ES-I3 (cell line): ENCODE data around the gene FGF16.

Experiments
- H3K36me3 ChIP-seq: 2 replicates; pipeline ENCODE4 v1.6.1; 2013; ENCODE audit warnings: mild to moderate bottlenecking, low read length, control low read depth, moderate library complexity; ENCODE audit not compliant: insufficient read depth
- H3K4me1 ChIP-seq: 2 replicates; pipeline ENCODE4 v1.6.1; 2013; ENCODE audit warnings: mild to moderate bottlenecking, control low read depth, low read length; ENCODE audit not compliant: insufficient read depth
- H3K9ac ChIP-seq: 2 replicates; pipeline ENCODE4 v1.6.1; 2013; ENCODE audit warnings: low read depth, mild to moderate bottlenecking, low read length, moderate library complexity
- H3K9me3 ChIP-seq: 2 replicates; pipeline ENCODE4 v1.6.1; 2013; ENCODE audit warnings: mild to moderate bottlenecking, low read length, moderate library complexity; ENCODE audit not compliant: control insufficient read depth, insufficient read depth

The FGF16 gene

DNA sequence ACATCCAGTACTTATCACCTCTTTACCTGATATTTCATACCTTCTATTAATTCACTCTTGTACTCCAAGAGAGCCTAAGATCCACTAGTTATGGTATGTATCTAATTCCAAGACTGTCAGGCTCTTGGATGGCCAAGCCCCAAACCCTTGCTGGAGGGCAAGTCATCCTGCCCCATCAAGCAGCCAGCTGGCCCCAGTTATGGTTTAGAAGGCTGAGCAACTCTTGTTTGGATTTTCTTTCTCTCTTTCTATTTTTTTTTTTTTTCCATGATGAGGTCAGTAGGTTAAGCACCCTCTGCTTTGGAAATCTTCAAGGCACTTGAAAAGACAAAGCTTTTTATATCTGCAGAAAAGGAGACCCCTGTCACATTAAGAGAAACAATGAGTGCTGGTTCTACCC, 10.9 kb upstream of the FGF16 start:
- H3K4me1 ChIP-seq = peaks cover 9% of the 10 kb centered on the region
- H3K9ac ChIP-seq = no peak overlapping the region
- H3K36me3 ChIP-seq = no peaks in the 10 kb centered on the region
- H3K9me3 ChIP-seq = no peaks in the 10 kb centered on the region

DNA sequence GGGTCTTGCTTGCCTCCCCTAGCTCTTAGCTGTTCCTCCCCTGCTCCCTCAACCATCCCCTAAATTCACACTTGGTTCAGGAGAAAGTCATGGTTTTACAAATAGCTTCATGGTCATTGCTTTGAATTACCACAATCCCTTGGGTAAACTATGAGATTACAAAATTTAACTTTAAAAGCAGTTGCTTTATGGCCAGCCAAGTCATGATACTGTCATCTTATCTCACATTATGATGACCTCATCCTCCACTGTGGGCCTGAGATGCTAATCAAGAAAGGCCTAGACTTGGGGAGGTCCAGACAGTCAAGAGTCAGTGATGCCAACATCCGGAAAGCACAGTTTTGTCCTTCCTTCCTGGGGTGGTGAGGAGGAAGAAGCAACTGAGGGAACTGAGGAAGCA, 10.5 kb upstream of the FGF16 start:
- peaks cover 13% of the 10 kb centered on the region for H3K4me1 ChIP-seq
- no peaks in the 10 kb centered on the region for H3K9me3 ChIP-seq
- no peak overlapping the region for H3K9ac ChIP-seq
- H3K36me3 ChIP-seq = no peaks in the 10 kb centered on the region

- no peaks in the 10 kb centered on the region for H3K9me3 ChIP-seq
- no peaks in the 10 kb centered on the region for H3K36me3 ChIP-seq
- H3K9ac ChIP-seq = no peak overlapping the region
- peaks cover 12% of the 10 kb centered on the region for H3K4me1 ChIP-seq
Observed at GRCh38 chrX:77440330-77440729, 6.9 kb upstream of the FGF16 start.

DNA sequence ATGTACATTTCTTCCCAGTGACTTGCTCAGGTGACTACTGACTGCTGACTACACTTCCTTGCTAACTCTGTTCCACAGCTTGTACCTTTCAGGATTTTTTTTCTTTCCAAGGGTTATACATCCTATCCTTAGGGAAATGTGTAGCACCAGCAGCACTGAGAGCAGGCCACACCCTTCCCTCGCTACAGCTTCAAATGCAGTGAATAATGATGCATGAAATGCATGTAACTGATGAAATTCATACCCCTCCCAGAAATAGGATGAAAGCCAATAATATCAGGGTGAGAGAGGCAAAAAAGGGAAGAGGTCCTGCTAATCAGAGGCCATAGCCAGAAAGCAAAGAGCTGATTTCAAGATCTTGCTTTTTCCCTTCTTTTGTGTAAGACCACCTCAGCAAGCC, 6.2 kb upstream of the FGF16 start:
- Histone ChIP-seq H3K9me3 (no peaks in the 10 kb centered on the region), H3K36me3 (no peaks in the 10 kb centered on the region), H3K4me1 (peaks cover 12% of the 10 kb centered on the region), H3K9ac (no peak overlapping the region)

- Histone ChIP-seq H3K4me1 (peaks cover 12% of the 10 kb centered on the region), H3K9me3 (no peaks in the 10 kb centered on the region), H3K36me3 (no peaks in the 10 kb centered on the region), H3K9ac (no peak overlapping the region)
Observed at GRCh38 chrX:77441479-77441878, 5.7 kb upstream of the FGF16 start.

DNA sequence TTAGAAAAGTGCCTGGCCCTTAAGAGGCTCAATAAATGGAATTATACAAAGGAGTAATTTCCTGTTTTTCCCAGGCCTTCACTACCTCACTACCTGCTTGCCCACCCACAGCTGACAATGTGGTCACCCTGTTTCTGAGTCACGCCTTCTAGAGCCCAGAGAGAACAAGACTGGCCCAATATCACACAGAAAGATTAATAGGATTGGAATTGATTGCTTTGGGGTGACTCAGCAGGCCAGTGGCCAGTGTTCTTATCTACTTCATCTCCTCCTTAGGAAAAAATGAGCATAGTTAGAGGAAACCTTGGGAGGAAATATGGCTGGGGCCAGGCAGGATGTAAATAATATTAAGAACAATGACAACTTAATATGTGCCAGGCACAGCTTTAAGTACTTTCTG, 4.5 kb upstream of the FGF16 start:
- H3K4me1 ChIP-seq = peaks cover 12% of the 10 kb centered on the region
- H3K36me3 ChIP-seq = no peaks in the 10 kb centered on the region
- H3K9me3 ChIP-seq = no peaks in the 10 kb centered on the region
- H3K9ac ChIP-seq = no peak overlapping the region

- Histone ChIP-seq H3K36me3 (no peaks in the 10 kb centered on the region), H3K9me3 (no peaks in the 10 kb centered on the region), H3K9ac (no peak overlapping the region), H3K4me1 (peaks cover 12% of the 10 kb centered on the region)
Observed at GRCh38 chrX:77444075-77444474, 3.1 kb upstream of the FGF16 start.

GRCh38 chrX:77444545-77444944, 2.6 kb upstream of the FGF16 start:
- Histone ChIP-seq H3K4me1 (peaks cover 12% of the 10 kb centered on the region), H3K36me3 (no peaks in the 10 kb centered on the region), H3K9ac (no peak overlapping the region), H3K9me3 (no peaks in the 10 kb centered on the region)

GRCh38 chrX:77446029-77446585, 1.1 kb upstream of the FGF16 start:
- Histone ChIP-seq H3K36me3 (no peaks in the 10 kb centered on the region), H3K9me3 (no peaks in the 10 kb centered on the region), H3K9ac (peak overlapping the region; percentile 67), H3K4me1 (peaks cover 8% of the 10 kb centered on the region)

GRCh38 chrX:77447653-77448569, 722 bp downstream of the FGF16 start:
- H3K4me1 ChIP-seq = no peaks in the 10 kb centered on the region
- peak overlapping the region; percentile 67 for H3K9ac ChIP-seq
- no peaks in the 10 kb centered on the region for H3K9me3 ChIP-seq
- no peaks in the 10 kb centered on the region; the same call in 1 of the 2 replicates for H3K36me3 ChIP-seq

- Histone ChIP-seq H3K9ac (no peak overlapping the region), H3K9me3 (no peaks in the 10 kb centered on the region), H3K4me1 (no peaks in the 10 kb centered on the region), H3K36me3 (no peaks in the 10 kb centered on the region; the same call in 1 of the 2 replicates)
Observed at GRCh38 chrX:77450415-77450814, 3.2 kb downstream of the FGF16 start.

GRCh38 chrX:77450996-77451395, 3.8 kb downstream of the FGF16 start:
- Histone ChIP-seq H3K9me3 (no peaks in the 10 kb centered on the region), H3K9ac (no peak overlapping the region), H3K4me1 (no peaks in the 10 kb centered on the region), H3K36me3 (no peaks in the 10 kb centered on the region; the same call in none of the 2 replicates)

GRCh38 chrX:77453190-77453589, 6.0 kb downstream of the FGF16 start:
- Histone ChIP-seq H3K36me3 (no peaks in the 10 kb centered on the region; the same call in none of the 2 replicates), H3K9me3 (no peaks in the 10 kb centered on the region), H3K9ac (no peak overlapping the region), H3K4me1 (no peaks in the 10 kb centered on the region)

DNA sequence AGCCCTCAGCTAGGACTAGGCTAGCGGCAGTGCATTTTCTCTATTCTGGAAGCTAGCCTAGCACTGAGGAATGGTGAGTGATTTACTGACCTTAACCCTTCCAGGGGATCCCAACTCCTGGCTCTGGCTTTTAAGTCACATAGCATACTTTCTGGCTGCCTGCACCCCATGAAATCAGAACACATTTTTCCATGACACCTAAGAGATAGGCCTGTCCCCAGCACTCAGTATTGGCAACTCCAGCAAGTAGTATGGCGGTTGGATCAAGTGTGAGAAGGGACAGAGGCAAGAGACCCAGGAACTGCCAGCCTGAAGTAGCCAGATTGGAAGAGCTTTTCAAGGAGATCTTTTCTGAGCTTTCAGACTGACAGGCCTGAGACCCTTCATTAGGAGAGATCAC, 8.2 kb downstream of the FGF16 start:
- no peaks in the 10 kb centered on the region; the same call in none of the 2 replicates for H3K36me3 ChIP-seq
- H3K4me1 ChIP-seq = no peaks in the 10 kb centered on the region
- no peak overlapping the region for H3K9ac ChIP-seq
- no peaks in the 10 kb centered on the region for H3K9me3 ChIP-seq

- Histone ChIP-seq H3K9ac (no peak overlapping the region), H3K4me1 (no peaks in the 10 kb centered on the region), H3K9me3 (peaks cover 4% of the 10 kb centered on the region), H3K36me3 (no peaks in the 10 kb centered on the region)
Observed at GRCh38 chrX:77484045-77484444, 36.9 kb downstream of the FGF16 start.
